ENCODE data around the gene TRMT6.

Gene TRMT6

GRCh38 chr20:5913166-5913565 lies 37.2 kb downstream of the TRMT6 start:
- TF ChIP-seq MAX (IDR thresholded peaks at IDR 0.05), result no peak
- TF ChIP-seq TCF12 (IDR thresholded peaks at IDR 0.05; ENCODE audit: low read depth), result no peak
- no peak for TF ChIP-seq RAD21 (IDR thresholded peaks at IDR 0.05; ENCODE audit: low read depth)
- no peak for TF ChIP-seq ZBTB7A (IDR thresholded peaks at IDR 0.05; ENCODE audit: low read depth)
- no peak for TF ChIP-seq USF1 (IDR thresholded peaks at IDR 0.05)
- TF ChIP-seq NFIC (IDR thresholded peaks at IDR 0.05), result no peak
- TF ChIP-seq TAF1 (IDR thresholded peaks at IDR 0.05; ENCODE audit: low read depth), result no peak
- no peak for TF ChIP-seq EGR1 (IDR thresholded peaks at IDR 0.05)
- TF ChIP-seq FOXM1 (IDR thresholded peaks at IDR 0.05; ENCODE audit: borderline replicate concordance, low read depth), result no peak
- no peak for TF ChIP-seq TEAD4 (IDR thresholded peaks at IDR 0.05)
- no peak for TF ChIP-seq YY1 (IDR thresholded peaks at IDR 0.05; ENCODE audit: low read depth)
- no peak for TF ChIP-seq CEBPB (IDR thresholded peaks at IDR 0.05)
- no peak for TF ChIP-seq REST (IDR thresholded peaks at IDR 0.05; ENCODE audit: low read depth)
- no peak for TF ChIP-seq CREB1 (IDR thresholded peaks at IDR 0.05; ENCODE audit: low read depth)
- TF ChIP-seq EP300 (IDR thresholded peaks at IDR 0.05; ENCODE audit: borderline replicate concordance), result no peak

- TF ChIP-seq FOXM1 (IDR thresholded peaks at IDR 0.05; ENCODE audit: borderline replicate concordance, low read depth), result no peak
Measured at GRCh38 chr20:5910186-5910585, 40.1 kb downstream of the TRMT6 start.

GRCh38 chr20:5908981-5909380 lies 41.4 kb downstream of the TRMT6 start:
- TF ChIP-seq TCF12 (IDR thresholded peaks at IDR 0.05; ENCODE audit: low read depth) (no peak), TAF1 (IDR thresholded peaks at IDR 0.05; ENCODE audit: low read depth) (no peak), ZBTB7A (IDR thresholded peaks at IDR 0.05; ENCODE audit: low read depth) (no peak), FOXM1 (IDR thresholded peaks at IDR 0.05; ENCODE audit: borderline replicate concordance, low read depth) (no peak), USF1 (IDR thresholded peaks at IDR 0.05) (no peak), MAX (IDR thresholded peaks at IDR 0.05) (no peak), CEBPB (IDR thresholded peaks at IDR 0.05) (no peak), EGR1 (IDR thresholded peaks at IDR 0.05) (no peak), TEAD4 (IDR thresholded peaks at IDR 0.05) (no peak), RAD21 (IDR thresholded peaks at IDR 0.05; ENCODE audit: low read depth) (no peak)

GRCh38 chr20:5900908-5901307 lies 49.4 kb downstream of the TRMT6 start:
- TF ChIP-seq NFIC (IDR thresholded peaks at IDR 0.05), result no peak
- no peak for TF ChIP-seq USF1 (IDR thresholded peaks at IDR 0.05)
- TF ChIP-seq YY1 (IDR thresholded peaks at IDR 0.05; ENCODE audit: low read depth), result no peak
- no peak for TF ChIP-seq TEAD4 (IDR thresholded peaks at IDR 0.05)
- TF ChIP-seq FOXM1 (IDR thresholded peaks at IDR 0.05; ENCODE audit: borderline replicate concordance, low read depth), result no peak
- no peak for TF ChIP-seq EP300 (IDR thresholded peaks at IDR 0.05; ENCODE audit: borderline replicate concordance)
- TF ChIP-seq TAF1 (IDR thresholded peaks at IDR 0.05; ENCODE audit: low read depth), result no peak
- TF ChIP-seq ZBTB7A (IDR thresholded peaks at IDR 0.05; ENCODE audit: low read depth), result no peak
- no peak for TF ChIP-seq MAX (IDR thresholded peaks at IDR 0.05)
- TF ChIP-seq CREB1 (IDR thresholded peaks at IDR 0.05; ENCODE audit: low read depth), result no peak
- TF ChIP-seq RAD21 (IDR thresholded peaks at IDR 0.05; ENCODE audit: low read depth), result no peak
- TF ChIP-seq TCF12 (IDR thresholded peaks at IDR 0.05; ENCODE audit: low read depth), result no peak
- no peak for TF ChIP-seq CEBPB (IDR thresholded peaks at IDR 0.05)
- no peak for TF ChIP-seq EGR1 (IDR thresholded peaks at IDR 0.05)
- no peak for TF ChIP-seq REST (IDR thresholded peaks at IDR 0.05; ENCODE audit: low read depth)

- TF ChIP-seq ZBTB7A (IDR thresholded peaks at IDR 0.05; ENCODE audit: low read depth) (no peak), RAD21 (IDR thresholded peaks at IDR 0.05; ENCODE audit: low read depth) (no peak), TEAD4 (IDR thresholded peaks at IDR 0.05) (no peak), CEBPB (IDR thresholded peaks at IDR 0.05) (no peak), REST (IDR thresholded peaks at IDR 0.05; ENCODE audit: low read depth) (no peak), EP300 (IDR thresholded peaks at IDR 0.05; ENCODE audit: borderline replicate concordance) (no peak), NFIC (IDR thresholded peaks at IDR 0.05) (no peak), USF1 (IDR thresholded peaks at IDR 0.05) (no peak), FOXM1 (IDR thresholded peaks at IDR 0.05; ENCODE audit: borderline replicate concordance, low read depth) (no peak), MAX (IDR thresholded peaks at IDR 0.05) (no peak), TAF1 (IDR thresholded peaks at IDR 0.05; ENCODE audit: low read depth) (no peak), YY1 (IDR thresholded peaks at IDR 0.05; ENCODE audit: low read depth) (no peak)
Measured at GRCh38 chr20:5899444-5899843, 50.9 kb downstream of the TRMT6 start.
